NCI-H1105 treated with DMSO at 0.1 percent for 48 hours (cell line): Measurements from ENCODE around the gene SLIRP.
"Not testable (repeated sequence)": the region's sequence is repeated elsewhere in the genome, so short reads cannot be mapped to it uniquely, and the experiment has no call there.

ENCODE experiments used
- DNase-seq: peaks from one replicate; lab custom pipeline; 2025; lab: John Stamatoyannopoulos, UW

The SLIRP gene

DNA sequence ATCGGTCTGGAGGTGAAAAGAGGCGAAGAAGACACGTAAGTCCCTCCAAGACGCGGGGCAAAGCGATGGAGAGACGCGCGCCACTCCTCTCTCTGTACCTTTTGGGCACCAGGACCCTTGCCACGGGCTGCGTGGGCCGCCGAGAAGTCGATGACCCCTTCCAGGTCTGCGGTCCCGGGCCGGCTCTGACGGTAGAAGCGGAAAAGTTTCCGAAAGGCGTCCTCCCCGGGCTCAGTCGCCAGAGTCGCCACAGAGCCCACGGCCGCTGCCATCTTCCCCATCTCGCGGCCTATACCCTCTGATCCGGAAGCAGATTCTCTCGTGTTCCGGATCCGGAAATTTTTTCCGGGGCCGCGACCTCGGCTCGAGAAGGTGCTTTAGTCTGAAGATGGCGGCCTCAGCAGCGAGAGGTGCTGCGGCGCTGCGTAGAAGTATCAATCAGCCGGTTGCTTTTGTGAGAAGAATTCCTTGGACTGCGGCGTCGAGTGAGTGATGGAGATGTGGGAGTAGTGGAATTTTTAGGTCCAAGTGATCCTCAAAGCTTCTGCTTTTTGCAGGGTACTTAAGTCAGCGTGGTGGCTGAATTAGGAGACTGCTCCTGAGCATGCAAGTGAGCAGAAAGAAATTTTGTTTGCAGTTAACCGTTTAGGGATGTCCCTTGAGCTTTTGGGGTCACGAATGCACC lies at the start of gene SLIRP, which contains the start of gene ALKBH1:
Gene SLIRP, plus strand, starts transcription at position 380 of the 685 bp plus-strand sequence. Its CDS starts 9 bp downstream, at position 389.
Gene ALKBH1, minus strand, starts transcription at position 300 of the 685 bp plus-strand sequence. Its CDS starts 19 bp downstream, at position 281.
- DNase-seq: peak; percentile 84

DNA sequence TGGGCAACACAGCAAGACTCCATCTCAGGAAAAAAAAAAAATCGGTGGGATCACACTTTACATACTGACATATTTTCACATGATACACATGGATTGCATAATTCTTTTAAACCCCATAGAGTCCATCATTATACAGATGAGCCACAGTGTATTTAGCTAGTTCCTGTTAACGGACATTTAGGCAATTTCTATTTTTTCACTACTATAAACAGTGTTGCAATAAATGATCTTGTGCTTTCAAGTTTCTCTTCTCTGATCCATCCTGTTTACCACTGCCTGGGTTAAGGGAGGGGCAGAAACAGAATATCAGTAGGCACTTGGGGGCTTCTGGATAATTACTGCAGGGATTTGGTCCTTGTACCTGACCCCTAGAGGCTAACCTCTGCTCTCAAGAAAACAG lies 48.1 kb upstream of the SLIRP start:
- DNase-seq: no peak

DNA sequence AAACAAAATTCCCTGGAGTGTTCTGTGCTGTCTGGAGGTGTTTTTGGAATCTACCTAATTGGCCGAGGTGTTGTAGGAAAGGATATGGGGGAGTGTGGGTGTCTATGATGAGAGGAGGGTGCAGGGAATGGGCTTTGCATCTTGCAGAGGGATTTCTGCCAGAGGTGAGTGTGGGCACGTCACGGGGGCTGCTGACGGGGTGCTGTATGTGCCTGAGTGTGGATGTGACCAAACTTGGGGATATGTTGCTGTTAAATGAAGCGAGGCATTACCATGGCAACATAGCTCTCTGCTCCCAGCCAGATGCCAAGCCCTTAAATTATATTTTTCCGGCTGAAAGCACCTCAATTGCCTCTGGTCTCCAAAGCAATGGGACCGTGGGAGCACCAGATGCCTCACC lies 47.1 kb upstream of the SLIRP start:
- DNase-seq: peak; percentile 86

DNA sequence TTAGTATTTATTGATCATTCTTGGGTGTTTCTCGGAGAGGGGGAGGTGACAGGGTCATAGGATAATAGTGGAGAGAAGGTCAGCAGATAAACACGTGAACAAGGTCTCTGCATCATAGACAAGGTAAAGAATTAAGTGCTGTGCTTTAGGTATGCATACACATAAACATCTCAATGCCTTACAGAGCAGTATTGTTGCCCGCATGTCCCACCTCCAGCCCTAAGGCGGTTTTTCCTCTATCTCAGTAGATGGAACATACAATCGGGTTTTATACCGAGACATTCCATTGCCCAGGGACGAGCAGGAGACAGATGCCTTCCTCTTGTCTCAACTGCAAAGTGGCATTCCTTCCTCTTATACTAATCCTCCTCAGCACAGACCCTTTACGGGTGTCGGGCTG lies 46.3 kb upstream of the SLIRP start:
- not testable (repeated sequence) for DNase-seq

DNA sequence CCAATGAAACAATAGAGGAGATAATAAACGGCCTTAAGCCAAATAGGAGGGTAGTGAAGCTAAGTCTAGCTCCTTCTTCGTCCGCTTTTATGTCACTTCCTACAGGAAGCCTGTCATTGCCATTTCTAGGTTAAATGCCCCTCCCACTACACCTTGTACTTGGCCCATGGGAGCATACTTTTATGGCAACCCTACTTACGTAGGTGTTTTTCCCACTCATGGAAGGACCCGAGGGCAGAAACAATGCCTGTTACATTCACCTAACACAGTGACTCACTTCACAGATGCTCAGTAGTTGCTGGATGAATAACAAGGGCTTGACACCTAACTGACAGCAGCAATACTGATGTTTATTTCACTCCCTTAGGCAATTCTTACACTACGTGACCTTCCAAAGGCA lies 44.6 kb upstream of the SLIRP start:
- DNase-seq: no peak

DNA sequence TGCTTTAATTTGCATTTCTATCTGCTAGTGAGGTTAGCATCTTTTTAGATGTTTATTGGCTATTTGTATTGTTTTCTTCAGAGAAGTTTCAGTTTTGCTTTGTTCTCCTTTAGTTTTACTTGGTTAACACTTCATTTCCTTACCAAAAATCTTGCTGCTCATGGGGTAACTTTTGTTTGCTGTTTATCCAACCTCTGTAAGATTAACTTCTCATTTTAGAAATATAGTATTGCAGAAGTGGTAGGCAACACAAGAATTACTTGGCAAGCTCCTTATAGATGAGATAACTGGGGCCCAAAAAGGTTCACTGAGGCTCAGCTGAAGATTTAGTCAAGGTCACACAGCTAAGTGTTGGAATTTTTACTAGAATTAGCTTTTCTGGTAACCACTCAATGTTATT lies 40.6 kb upstream of the SLIRP start:
- no peak for DNase-seq

DNA sequence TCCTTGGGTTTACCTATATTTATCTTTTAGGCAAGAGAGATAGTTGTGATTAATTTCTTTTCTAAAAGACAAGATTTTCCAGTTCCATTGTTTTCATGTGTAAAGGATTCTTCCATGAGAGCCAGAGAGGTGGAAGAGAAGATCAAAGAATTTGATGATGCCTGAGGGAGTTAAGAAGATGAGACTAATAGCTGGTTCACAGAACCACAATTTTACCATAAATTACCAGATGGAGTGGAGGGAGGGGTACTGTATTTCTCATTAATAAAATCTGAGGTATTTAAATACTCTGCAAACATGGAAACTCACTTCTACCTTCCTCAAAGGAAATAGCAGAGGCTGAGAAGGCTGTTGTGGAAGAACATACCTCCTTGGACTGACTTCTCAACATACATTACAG lies 34.7 kb upstream of the SLIRP start:
- DNase-seq: no peak

DNA sequence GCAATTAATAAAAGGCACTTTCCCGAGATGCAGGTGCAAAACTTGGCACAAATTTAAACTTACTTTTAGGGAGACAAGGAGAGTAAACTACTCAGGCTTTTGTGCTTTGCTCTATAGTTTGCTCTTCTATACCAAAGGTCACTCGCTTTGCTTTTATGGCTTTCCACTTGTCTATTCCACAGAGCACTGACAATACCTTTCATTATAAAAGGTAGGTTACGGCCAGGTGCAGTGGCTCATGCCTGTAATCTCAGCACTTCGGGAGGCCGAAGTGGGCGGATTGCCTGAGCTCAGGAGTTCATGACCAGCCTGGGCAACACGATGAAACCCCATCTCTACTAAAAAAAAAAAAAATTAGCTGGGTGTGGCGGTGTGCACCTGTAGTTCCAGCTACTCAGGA lies 33.0 kb upstream of the SLIRP start:
- no peak for DNase-seq

DNA sequence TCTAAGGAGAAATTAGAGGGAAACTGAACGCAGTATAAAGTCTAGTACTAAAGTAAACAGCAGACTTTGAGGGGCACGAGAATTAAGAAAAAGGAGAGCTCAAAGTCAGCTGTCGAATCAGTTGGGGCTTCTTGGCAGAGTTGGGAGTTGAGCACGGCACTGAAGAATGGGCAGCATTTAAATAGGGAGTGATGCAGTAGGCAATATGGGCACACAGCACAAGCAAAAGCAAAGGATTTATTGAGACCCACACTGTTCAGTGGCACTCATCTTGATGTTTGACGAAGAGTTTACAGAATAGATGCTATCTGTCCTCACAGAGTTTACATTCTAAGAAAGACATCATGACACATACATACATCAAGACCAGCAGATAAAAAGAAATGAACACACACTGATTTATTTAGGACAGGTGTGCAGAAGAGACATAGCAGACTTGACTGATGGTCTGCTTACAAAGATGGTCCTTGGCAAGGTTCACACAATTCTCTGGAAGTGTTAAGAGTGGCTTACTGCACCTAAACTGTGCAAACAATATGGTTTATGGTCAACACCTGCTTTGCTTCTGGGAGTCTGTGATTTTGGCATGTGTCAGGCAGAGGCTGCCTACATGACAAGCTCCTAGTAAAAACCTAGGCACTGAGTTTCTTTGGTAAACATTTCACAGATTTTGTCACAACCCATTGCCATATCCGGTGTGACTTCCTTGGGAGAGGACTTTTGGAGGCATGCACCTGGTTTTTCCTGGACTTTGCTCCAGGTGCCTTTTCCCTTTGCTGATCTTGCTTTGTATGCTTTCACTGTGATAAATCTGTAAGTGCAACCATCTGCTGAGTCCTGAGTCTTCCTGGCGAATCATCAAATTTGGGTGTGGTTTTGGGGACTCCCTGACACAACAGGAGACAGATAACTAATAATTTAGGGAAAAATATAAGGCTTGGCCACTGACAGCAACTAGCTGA lies 26.4 kb upstream of the SLIRP start:
- no peak for DNase-seq

DNA sequence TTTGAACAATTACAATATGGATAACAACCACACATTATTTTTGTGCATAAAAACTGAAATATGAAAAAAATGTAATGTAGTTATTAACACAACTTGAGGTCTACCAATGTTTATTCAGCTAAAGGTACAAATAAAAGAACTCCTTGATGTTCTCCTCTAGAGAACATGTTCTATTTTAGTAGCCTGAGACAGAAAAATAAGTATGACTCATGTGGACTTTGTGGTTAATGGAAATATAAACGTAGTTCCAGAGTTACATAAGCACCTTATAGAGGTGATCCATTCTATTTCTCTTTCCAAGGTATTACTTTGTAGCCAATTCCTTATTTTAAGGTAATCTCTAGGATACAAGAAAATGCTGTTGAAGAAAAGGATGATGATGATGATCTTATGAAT lies 25.7 kb upstream of the SLIRP start:
- DNase-seq: no peak

DNA sequence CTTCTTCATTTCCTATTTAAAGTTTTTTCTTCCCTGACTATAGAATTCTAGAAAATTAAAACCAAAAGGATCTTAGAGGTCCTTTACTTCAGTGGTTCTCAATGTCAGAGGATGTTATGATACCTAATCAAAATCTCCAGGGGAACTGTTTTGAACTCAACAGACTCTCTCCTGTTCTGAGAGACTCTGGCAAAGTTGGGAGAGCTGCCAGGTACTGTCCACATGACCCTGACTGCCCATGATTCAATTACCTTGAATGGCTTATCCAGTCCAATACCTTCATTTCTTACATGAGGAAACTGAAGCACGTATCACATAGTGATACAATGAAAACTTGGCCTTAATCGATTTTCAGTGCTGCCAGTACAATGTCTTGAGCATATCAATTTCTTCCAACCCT lies 16.6 kb upstream of the SLIRP start:
- DNase-seq: no peak

DNA sequence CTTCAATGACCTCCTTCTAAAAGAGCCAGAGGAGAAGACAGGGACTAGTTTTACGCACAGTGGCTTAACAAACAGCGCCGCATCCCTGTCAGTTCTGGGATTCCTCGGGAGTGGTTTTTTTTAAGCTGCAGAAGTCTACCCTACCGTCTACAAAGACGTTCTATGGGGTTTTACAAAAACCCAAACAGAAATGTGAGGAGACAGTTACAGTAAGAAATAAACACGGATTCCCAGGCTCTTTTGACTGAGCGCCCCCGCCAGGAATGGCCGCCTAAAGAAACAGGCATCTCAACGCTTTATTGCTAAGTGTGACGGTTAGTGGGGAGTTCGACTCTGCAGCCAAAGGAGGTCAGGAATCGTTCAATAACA lies 564 bp upstream of the SLIRP start:
- peak; percentile 44 for DNase-seq

DNA sequence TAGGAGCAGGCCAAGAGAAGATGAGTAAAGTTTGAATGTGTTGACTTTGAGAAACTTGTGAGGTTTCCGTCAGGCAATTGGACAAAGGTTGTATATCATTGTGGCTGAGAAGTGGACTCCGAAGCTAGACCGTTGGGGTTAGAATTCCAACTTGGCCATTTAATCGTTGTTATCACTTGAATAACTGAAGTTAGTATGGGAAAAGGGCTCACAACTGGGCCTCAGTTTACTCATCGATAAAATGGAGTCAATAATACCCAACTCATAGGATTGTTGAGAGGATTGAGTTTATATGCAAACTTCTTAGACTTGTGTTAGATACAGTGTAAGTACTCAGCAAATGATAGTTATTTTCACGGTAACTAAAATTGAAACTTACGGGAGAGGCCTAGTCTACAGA lies 846 bp downstream of the SLIRP start:
- no peak for DNase-seq

DNA sequence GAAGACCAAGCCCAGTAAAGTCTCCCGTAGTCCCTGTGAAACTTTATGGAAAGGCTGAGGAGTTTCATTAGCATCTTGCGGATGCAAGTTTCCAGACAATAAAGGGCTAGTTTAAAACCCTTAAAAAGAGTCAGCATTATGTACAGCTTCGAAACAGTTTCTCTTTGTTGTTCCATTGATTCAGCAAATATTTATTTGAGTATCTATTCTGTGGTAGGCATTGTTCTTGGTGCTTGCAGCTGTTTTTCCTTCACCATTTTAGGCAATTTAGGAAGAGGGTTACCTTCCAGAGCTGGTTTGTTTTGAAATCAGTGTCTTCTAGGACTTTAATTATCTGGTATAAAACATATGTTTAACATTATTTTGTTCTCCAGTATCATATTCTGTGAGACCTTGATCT lies 1.5 kb downstream of the SLIRP start:
- DNase-seq: no peak

DNA sequence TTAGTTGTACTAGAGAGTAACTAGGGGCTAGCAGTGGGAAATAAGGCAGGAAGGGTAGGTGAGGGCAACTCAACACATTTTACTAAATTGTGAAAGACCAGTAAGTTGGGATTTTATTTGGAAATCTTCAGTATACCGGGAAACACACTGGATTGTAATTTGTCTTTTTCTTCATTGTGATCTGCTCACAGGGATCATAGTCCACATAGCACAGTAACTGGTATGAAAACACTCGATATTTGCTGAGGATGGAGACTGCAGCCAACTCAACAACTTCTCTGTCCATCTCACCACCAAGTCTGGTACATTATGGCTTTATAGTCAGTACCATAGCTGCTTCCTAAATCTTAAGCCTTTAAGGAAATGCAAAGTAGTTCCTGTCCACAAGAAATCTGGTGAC lies 2.5 kb downstream of the SLIRP start:
- DNase-seq: no peak

DNA sequence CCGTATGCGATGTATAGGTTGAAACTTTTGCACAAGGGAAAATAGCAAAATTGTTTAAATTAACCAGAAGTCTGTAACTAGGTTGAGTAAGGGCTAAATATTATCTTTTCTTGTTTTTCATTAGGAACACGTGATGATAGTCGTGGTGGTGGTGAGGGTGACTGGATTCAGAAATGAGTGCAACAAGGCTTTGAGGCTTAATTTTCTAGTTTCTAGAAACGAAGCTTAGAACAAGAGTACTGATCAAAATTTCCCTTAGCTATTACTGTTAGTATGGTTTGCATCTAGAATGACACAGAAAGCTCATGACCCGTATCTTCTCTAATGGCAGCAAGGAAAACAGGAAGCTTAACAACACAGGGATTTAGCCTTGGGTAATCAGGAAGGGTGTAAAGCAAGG lies 7.0 kb downstream of the SLIRP start:
- no peak for DNase-seq

DNA sequence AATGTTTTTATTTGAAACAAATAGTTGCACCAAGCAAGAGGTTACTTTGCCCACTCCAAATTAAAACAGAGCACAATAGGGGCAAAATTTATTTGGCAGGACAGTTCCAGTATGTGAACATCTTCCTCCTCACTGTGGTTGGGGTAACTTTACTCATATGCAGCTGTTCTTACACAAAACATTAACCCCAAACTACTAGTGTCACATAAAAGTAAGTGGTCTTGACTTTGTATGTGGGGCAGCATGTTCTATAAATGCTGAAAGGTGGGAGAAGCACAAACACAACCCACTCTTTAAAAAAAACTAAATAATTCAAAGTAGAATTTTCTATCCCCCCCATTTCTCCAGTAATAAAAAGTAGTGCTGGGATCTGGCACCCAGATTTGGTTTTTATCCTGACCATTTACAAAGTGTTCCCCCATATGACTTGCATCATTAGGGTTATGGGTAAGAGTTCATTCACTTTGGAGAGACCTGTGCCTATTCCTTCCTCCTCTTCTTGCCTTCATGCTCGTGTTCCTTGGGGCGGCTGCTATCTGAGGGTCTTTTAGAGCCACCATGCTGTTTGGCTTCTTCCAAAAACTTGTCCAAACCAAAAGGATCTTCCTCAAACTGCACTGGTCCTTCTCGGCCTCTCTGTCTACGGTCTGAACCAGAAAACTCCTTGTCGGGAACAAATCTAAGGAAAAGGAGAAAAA lies 9.9 kb downstream of the SLIRP start:
- DNase-seq: no peak

DNA sequence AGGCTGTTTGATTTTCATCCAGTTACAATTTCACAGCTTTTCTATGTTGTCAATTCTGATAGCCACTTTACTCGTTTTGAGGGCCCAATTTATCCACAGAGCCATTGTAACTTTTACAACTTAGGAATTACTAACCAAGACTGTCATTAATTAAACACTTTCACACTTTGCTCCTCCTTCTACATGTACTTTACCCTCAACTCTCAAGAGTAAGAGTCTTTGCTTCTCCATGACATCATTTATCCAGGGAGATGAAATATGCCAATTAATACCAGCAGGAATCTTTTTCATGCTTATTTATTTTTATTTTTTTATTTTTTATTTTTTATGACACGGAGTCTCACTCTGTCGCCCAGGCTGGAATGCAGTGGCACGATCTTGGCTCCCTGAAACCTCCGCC lies 13.5 kb downstream of the SLIRP start:
- no peak for DNase-seq

DNA sequence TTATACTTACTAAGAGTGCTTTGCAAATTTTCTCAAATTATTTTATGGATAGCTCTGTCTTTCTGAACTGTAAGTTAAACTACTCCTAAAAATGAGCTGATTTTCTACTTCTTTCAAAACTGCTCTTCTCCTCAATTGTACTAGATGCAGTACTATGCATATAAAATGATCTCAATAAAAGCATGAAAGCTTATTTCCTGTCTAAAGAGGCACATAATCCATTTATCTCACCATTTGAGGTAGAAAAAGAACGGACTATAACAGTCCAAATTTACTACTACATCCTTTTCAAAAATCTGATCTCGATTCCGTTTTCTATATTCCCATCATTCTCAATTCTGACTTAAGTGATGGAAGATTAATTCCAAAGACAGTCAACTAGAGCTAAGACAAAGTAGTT lies 14.4 kb downstream of the SLIRP start:
- no peak for DNase-seq

DNA sequence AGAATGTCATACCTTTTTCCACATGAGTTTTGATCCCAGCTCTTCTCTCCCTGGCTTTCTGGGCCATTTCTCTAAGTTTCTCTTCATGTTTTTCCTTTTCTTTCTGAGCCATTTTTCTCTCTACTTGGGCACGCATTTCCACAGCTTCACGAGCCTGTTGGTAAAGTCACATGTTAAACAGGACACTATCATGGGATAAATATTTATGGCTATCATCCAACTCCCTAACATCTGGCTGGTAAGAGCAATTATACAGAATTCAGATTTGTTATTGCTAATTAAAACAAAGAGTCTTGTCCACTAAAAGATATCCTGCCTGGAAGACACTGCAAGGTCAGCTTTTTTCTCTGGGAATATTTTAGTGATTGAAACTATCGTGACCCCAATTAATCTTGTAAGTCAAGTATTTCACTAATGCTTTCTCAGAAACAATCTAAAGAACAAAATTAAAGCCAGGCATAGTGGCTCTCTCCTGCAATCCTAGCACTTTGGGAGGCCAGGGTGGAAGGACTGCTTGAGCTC lies 23.1 kb downstream of the SLIRP start:
- no peak for DNase-seq

DNA sequence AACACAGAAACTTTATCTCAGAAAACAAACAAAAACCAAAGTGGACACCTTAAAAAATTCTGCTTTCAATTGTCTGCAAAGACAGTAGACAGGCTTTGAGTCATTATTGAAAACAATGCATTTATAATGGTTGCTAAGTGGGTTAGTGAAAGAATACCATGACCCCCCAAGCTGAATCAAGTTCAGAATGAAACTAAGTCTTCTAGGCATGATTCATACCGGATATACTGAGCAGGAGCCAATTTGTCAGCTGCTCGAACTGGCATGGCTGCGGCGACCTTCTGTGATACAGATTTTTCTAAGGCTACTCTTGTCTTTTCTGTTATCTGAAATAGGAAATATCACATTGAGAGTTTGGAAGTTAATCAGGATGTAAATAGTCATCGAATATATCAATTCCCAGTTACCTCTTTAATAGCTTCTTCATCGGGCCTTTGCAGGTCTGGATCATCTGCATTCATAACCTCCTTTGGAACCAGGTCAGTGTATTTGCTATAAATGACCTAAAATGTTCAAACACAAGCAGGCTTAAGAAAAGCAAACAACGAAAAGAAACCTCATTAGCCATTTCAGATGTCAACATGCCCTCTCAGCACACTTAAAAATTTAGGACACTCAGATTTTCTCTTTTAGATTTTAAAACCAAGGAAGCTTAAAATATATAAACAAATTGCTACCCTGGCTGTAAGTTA lies 30.8 kb downstream of the SLIRP start:
- no peak for DNase-seq

DNA sequence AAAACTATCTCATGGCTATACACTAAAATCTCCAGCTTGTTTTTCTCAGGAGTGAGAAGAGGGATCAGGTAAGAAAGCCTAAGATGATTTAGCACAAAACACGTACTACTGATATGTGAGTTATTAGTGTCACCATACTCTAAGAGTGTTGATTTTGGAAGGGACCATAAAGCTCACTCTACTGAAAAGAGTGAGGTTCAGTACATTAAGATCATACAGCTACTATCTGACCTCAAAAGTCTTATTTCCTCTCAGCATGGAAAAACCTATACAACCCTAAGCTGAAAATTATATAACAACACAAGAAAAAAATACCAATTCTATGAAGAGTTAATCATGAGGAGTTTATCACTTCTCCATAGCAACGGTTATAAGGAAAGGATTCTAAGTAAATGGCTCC lies 33.5 kb downstream of the SLIRP start:
- DNase-seq: no peak
